Measurements from ENCODE around the gene KLHL26. TPM values are rescaled to one million over a fixed set of nuclear protein-coding genes. Genes with fewer than 3 reads are reported as not detected.

The KLHL26 gene
- total RNA-seq, 1 experiment from 2014 or later, result 17.1 TPM

DNA sequence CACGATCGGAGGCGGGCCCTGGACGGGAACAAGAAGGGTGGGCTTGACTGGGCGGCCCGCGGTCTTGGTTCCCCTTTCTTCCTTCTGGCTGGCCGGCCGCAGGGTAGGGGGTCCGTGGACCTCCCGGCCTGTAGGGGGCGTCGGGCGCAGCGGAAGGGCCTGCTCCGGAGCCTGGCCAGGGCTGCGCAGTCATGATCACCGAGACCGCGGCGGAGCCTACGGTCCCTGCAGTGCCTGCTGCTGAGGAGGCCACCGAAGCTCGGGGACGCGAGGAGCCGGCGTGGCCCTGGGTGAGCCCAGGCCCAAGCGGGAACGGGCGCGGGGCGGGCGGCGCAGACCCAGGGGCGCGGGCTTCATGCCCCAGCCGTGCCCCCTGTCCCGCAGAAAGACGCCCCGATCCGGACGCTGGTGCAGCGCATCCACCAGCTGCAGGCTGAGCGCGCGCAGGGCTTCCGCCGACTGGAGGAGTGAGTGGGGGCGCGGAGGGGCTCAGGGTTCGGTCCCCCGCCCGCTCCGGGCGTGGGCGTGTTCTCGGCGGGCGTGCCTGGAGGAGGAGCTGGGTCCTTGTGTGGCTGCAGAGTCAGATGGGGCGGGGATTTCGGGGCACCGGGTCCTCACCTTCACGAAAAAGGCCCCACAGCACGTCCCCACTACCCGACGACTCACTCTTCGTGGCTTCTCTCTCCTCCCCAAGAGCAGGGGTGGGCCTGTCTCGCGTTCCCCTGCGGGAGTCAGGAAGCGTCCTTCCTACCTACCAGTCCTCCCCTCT is 48.0 kb upstream of the KLHL26 start, which contains the start of gene REX1BD (continued):
- TF ChIP-seq RAD21 (IDR thresholded peaks at IDR 0.05; ENCODE audit: low read depth), result peak; percentile 38; the same call in 1 of the 2 replicates
- no peak for TF ChIP-seq REST (IDR thresholded peaks at IDR 0.05; ENCODE audit: low read depth)
- TF ChIP-seq CTCF (IDR thresholded peaks at IDR 0.05 in 2 of 3, conservative IDR thresholded peaks at IDR 0.05 in 1 of 3; ENCODE audit: borderline replicate concordance in 1 of 3, insufficient read depth in 1 of 3, low read depth in 2 of 3, low read length in 2 of 3), result peak; percentile 72 to 93 (median 85)
- TF ChIP-seq POLR2AphosphoS5 (IDR thresholded peaks at IDR 0.05; ENCODE audit: low read depth, low read length), result peak; percentile 72
- TF ChIP-seq POLR2A (IDR thresholded peaks at IDR 0.05; ENCODE audit: borderline replicate concordance, extremely low read depth, insufficient read depth, insufficient read length), result peak; percentile 58
- TF ChIP-seq EGR1 (IDR thresholded peaks at IDR 0.05; ENCODE audit: low read depth), result peak; percentile 90

All from HCT116 (cell line).